ENCODE results near the gene ANKRD12.

GRCh38 chr18:9283791-9284190 lies 147.2 kb downstream of the ANKRD12 start:
- TF ChIP-seq CTCF (conservative IDR thresholded peaks at IDR 0.05) (no peak), EZH2 (IDR thresholded peaks at IDR 0.05; ENCODE audit: low read depth) (no peak)

Data from PC-9 (cell line).